ENCODE results near the gene LDLRAP1.

Gene LDLRAP1

GRCh38 chr1:25566176-25566729 lies 22.8 kb downstream of the LDLRAP1 start:
- DNase-seq (ENCODE audit: low read depth, low spot score): no peak
- CTCF ChIA-PET: interaction anchor here (0.9 to 3.4 kb wide), 9 partner anchors 8 to 245 kb away, joined by 3 to 23 read pairs (median 5); partner anchors contain the start of gene LDLRAP1
- no peak for TF ChIP-seq CTCF (IDR thresholded peaks at IDR 0.05; ENCODE audit: insufficient read depth, low read length, missing control alignments)
- no peak overlapping the region for H3K4me3 ChIP-seq (ENCODE audit: low read depth, low read length)
- POLR2A ChIA-PET: interaction anchor here (0.6 to 1.1 kb wide), 2 partner anchors 14 to 16 kb away, joined by 3 to 5 read pairs; no protein-coding TSS in a partner anchor

- TF ChIP-seq CTCF (IDR thresholded peaks at IDR 0.05; ENCODE audit: insufficient read depth, low read length, missing control alignments): peak; percentile 20
- ChIA-PET POLR2A (interaction anchor here (0.6 to 1.1 kb wide), 2 partner anchors 15 to 17 kb away, joined by 3 to 5 read pairs; no protein-coding TSS in a partner anchor), CTCF (interaction anchor here (1.1 to 3.4 kb wide), 9 partner anchors 8 to 245 kb away, joined by 3 to 23 read pairs (median 5); no protein-coding TSS in a partner anchor)
- H3K4me3 ChIP-seq (ENCODE audit: low read depth, low read length): no peak overlapping the region
- peak; percentile 78 for DNase-seq (ENCODE audit: low read depth, low spot score)
Measured at GRCh38 chr1:25566730-25567341, 23.4 kb downstream of the LDLRAP1 start.

GRCh38 chr1:25567710-25568089 lies 24.3 kb downstream of the LDLRAP1 start:
- no peak for DNase-seq (ENCODE audit: low read depth, low spot score)
- ChIA-PET CTCF (interaction anchor here (1.2 to 6.6 kb wide), 9 partner anchors 10 to 244 kb away, joined by 4 to 59 read pairs (median 5); no protein-coding TSS in a partner anchor), POLR2A (no interaction called here)
- H3K4me3 ChIP-seq (ENCODE audit: low read depth, low read length): no peak overlapping the region
- no peak for TF ChIP-seq CTCF (IDR thresholded peaks at IDR 0.05; ENCODE audit: insufficient read depth, low read length, missing control alignments)

- POLR2A ChIA-PET: no interaction called here
- peak; percentile 7 for TF ChIP-seq CTCF (IDR thresholded peaks at IDR 0.05; ENCODE audit: insufficient read depth, low read length, missing control alignments)
- CTCF ChIA-PET: interaction anchor here (1.3 to 6.6 kb wide), 8 partner anchors 9 to 243 kb away, joined by 4 to 59 read pairs (median 5); no protein-coding TSS in a partner anchor
- DNase-seq (ENCODE audit: low read depth, low spot score): no peak
- H3K4me3 ChIP-seq (ENCODE audit: low read depth, low read length): no peak overlapping the region
Measured at GRCh38 chr1:25568090-25568833, 24.9 kb downstream of the LDLRAP1 start.

GRCh38 chr1:25568834-25569596 lies 25.6 kb downstream of the LDLRAP1 start:
- ChIA-PET POLR2A (no interaction called here), CTCF (interaction anchor here (1.2 to 6.6 kb wide), 4 partner anchors 12 to 229 kb away, joined by 3 to 59 read pairs (median 4); no protein-coding TSS in a partner anchor)
- TF ChIP-seq CTCF (IDR thresholded peaks at IDR 0.05; ENCODE audit: insufficient read depth, low read length, missing control alignments): no peak
- peak; percentile 55 for DNase-seq (ENCODE audit: low read depth, low spot score)
- no peak overlapping the region for H3K4me3 ChIP-seq (ENCODE audit: low read depth, low read length)
